GM12891 (cell line): Measurements from ENCODE around the gene MYADML2.
A peak's percentile ranks its signal among the peaks of the same experiment; 100 is the strongest.

Experiments
- DNase-seq: peaks from one replicate; pipeline ENCODE4 v3.0.0; 2011; ENCODE audit warnings: low spot score; ENCODE audit not compliant: insufficient read length
- FAIRE-seq: peaks from 2 replicates; lab custom pipeline; 2011; peaks lifted over from hg19 to GRCh38; lab: Jason Lieb, UNC
- PAX5 ChIP-seq: IDR thresholded peaks from 2 replicates; pipeline ENCODE4 v1.6.1; 2011; ENCODE audit warnings: low read length, moderate library complexity, mild to moderate bottlenecking; ENCODE audit not compliant: insufficient read depth, severe bottlenecking
- POLR2A ChIP-seq: IDR thresholded peaks from 2 replicates; pipeline ENCODE4 v1.6.1; 2011; ENCODE audit warnings: low read depth, low read length, control low read depth
- POLR2AphosphoS5 ChIP-seq: IDR thresholded peaks from 2 replicates; pipeline ENCODE4 v1.6.1; 2011; ENCODE audit warnings: low read depth, low read length, control low read depth
- POU2F2 ChIP-seq: IDR thresholded peaks from 2 replicates; pipeline ENCODE4 v1.6.1; 2011; ENCODE audit warnings: low read depth, mild to moderate bottlenecking, control low read depth, low read length, moderate library complexity
- SPI1 ChIP-seq: IDR thresholded peaks from 2 replicates; pipeline ENCODE4 v1.6.1; 2011; ENCODE audit warnings: low read depth, low read length, control low read depth
- TAF1 ChIP-seq: IDR thresholded peaks from 2 replicates; pipeline ENCODE4 v1.6.1; 2011; ENCODE audit warnings: low read depth, low read length, control low read depth

The MYADML2 gene

DNA sequence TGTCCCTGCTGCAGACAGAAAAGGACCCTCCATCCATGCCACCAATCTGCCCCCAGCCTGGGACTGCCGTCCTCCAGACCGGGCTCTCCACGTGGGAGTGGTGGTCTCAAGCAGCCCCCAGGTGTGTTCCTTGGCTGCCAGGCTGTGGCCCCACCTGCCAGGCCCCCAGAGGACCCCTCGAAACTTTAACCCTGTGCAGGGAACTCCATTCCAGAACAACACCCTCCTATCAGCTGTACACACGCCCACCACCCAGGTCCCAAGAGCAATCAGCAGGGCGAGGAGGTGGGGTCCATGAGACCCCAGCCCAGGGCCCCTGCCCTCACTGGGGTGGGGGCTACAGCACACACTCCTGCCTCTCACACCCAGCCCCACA, 11.3 kb downstream of the MYADML2 start:
- no peak for FAIRE-seq
- TF ChIP-seq POU2F2 (no peak), TAF1 (no peak), POLR2AphosphoS5 (no peak), POLR2A (no peak), PAX5 (no peak), SPI1 (no peak)
- DNase-seq = no peak

DNA sequence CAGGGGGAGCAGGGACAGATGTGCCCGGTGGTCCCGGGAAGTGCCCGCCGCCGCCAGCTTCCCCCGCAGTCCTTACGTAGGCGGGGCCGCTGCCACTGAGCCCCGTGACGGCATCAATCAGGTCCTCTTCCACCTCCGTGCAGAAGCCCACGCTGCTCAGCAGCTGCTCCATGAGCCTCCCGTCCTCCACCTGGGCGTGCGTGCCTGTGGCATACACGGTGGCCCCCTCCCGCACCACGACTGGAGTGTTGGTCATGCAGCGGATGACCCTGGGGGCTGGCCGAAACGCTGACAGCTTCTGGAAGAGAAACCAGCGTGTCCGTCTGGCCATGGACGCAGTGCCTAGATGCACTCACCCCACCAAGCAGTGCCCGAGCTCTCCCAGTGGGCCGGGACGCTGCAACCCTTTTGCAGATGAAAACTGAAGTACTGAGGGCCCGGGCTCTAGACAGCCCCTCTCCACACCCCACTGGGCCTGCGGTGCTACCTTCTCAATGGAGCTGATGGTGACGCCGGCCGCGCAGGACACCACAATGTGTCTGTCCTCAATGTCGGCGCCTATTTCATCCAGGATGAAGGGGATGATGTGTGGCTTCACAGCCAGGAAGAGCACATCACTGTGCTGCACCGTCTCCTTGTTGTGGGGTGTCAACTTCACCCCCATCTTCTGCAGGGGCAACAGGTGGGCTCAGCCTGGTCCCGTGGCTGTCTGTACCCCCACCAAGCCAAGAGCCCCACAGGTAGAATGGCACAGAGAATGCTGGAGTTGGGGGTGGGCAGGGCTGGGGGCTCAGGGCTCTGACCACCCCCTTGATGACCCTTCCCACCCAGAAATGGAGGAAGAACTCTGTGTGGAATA, 12.0 kb downstream of the MYADML2 start:
- FAIRE-seq (no peak), DNase-seq (no peak)
- no peak for TF ChIP-seq POLR2A
- TF ChIP-seq TAF1 = no peak
- TF ChIP-seq POU2F2 = no peak
- no peak for TF ChIP-seq PAX5
- TF ChIP-seq POLR2AphosphoS5 = no peak
- no peak for TF ChIP-seq SPI1

DNA sequence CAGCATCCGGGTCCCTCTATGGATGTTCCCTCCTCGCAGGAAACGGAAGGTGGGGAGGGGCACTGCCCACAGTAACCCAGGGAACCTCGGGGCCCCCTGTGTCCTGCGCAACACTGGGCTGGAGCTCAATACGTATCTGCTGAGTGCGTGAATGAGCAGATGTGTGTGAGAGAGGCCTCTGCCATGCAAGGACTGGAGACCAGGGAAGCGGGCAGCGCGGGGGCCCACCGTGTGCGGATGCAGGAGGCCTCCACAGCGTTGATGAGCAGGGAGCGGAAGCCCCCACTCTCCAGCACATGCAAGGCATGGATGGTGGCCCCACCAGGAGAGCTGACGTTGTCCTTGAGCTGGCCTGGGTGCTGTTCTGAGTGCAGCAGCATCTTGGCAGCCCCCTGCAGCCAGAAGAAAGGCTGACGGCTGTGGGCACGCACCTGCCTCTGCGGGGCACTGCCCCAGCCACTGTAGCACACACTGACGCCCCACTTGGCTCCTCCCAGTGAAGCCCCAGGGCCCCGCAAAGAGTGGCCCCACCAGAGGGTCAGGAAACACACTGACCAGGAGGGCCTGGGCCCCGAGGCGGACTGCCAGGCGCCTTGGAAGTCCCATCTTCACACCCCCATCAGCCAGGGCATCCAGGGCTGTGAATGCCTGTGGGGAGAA, 12.8 kb downstream of the MYADML2 start:
- DNase-seq = no peak
- FAIRE-seq = no peak
- TF ChIP-seq POLR2A (no peak), PAX5 (no peak), POLR2AphosphoS5 (no peak), TAF1 (no peak), SPI1 (no peak), POU2F2 (no peak)

DNA sequence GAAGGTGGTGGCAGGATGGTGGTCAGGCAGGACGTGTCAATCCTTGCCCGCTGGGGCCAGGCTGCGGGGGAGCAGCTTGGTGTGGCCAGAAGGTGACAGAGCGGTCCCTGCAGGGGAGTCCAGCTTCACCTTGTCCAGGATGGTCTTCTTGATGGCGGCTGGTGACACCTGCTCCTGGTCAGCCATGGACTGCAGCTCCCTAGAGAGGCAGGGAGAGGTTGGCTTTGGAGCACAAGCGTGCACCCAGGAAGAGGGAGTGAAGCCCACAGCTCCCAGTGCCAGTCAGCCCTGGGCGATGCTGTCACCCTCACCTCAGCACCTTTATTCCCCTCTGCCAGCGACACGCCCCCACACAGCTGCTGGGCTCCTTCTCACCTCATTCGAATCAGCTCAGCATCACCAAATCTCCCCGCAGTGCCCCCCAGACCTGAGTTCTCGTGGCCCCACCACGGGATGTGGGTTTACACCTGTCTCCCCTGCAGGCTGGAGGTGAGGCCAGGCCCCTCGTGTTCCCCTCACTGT, 13.8 kb downstream of the MYADML2 start:
- no peak for TF ChIP-seq POLR2AphosphoS5
- TF ChIP-seq SPI1 = no peak
- no peak for TF ChIP-seq POLR2A
- TF ChIP-seq TAF1 = no peak
- no peak for TF ChIP-seq PAX5
- TF ChIP-seq POU2F2 = no peak
- no peak for DNase-seq
- FAIRE-seq = no peak

DNA sequence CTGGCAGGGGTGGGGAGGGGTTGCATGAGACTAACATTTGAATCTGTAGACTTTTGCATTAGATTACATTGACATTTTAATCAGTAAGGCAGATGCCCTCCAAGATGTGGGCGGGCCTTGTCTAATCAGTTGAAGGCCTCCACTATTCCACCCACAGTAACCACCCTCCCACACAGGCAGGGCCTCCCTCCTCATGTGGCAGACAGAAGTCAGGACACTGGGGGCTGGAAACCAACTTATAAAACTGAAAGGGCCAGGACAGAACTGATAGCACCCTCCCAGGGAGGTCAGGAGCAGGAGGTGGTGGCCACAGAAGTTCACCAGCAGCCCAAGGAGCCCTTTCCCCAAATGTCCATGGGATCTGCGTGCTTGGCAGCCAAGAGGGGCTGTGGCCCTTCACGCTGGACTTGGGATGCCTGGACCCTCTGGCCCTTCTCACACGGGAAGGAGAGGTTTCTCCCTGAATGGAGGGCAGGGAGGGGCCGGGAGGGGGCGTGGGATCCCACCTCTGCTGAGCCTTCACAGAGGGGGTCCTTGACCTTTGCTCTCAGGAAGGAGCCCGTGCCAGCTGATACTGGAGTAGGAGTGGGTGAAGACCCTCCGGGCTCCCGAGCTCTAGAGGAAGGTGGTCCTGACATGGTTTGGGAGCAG, 14.6 kb downstream of the MYADML2 start:
- FAIRE-seq (peak; percentile 48), DNase-seq (no peak)
- TF ChIP-seq POLR2AphosphoS5 (no peak), SPI1 (no peak), PAX5 (no peak)

DNA sequence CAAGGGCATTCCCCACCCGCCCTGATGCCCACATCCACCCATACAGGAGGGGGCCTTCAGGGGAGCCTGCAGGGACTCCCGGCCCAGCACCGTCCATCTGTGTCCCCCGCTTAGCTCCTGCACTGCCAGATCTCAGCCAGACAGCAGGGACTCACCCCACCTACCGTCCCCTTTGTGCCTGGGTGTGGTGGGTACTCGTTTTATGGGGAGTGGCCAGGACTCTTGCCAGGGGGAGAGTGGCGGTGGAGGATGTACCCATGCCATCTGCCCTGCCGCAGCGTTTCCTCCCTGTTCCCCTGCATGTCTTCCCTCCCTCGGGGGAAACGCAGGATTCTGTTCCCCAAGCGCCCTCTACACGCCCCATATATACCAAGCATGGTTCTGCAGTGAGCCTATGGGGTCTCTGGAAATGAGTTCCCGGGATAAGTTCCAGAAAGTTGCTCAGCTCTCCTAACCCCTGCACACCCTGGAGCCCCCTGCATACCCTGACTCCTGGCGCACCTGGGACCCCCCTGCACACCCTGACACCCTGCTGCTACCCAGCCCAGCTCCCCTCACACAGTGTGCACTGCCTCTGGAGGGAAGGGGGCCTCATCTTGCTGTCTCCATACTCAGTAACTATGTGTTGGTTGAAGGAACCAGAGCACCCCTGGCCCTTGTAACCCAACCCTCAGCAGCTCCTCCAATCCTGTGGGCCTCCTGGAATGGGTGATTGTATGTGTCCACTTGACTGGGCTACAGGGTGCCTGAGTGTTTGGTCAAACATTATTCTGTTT, 15.3 kb downstream of the MYADML2 start:
- FAIRE-seq = peak; percentile 5
- DNase-seq = no peak
- TF ChIP-seq SPI1 (no peak), PAX5 (no peak), POU2F2 (no peak), POLR2A (no peak), POLR2AphosphoS5 (no peak), TAF1 (no peak)

DNA sequence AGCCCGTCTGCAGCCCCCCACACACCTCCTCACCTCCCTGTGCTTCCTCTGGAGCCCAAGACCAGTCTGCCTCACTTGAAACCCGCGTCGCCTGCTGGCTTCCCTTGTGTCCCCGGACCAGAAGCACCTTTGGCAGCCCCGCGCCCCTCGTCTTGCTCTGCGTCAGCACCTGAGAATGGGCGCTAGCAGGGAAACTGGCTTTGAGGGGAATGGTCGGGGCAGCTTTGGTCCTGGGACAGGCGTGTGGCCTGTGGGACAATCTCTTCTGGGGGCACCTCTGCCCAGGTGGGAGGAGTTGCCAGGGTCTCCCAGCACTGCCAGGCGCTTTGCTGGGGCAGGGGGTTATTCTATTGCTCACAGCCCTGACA, 15.9 kb downstream of the MYADML2 start:
- TF ChIP-seq POLR2A (no peak), POLR2AphosphoS5 (no peak), POU2F2 (no peak), SPI1 (no peak), PAX5 (no peak), TAF1 (no peak)
- no peak for DNase-seq
- FAIRE-seq = no peak
